Measurements from ENCODE around the gene MEGF6.

MEGF6 gene

GRCh38 chr1:3544040-3544977 lies 67.0 kb downstream of the MEGF6 start:
- no peak for DNase-seq (ENCODE audit: low read depth, low spot score)
- no peak overlapping the region for H3K9ac ChIP-seq (ENCODE audit: insufficient read length)
- no peak overlapping the region for H3K27ac ChIP-seq
- no peaks in the 10 kb centered on the region for H3K9me3 ChIP-seq (ENCODE audit: low read depth, low read length)
- H3K4me3 ChIP-seq, result no peak overlapping the region
- TF ChIP-seq EZH2 (IDR thresholded peaks at IDR 0.05) (no peak), POLR2AphosphoS5 (IDR thresholded peaks at IDR 0.05; ENCODE audit: borderline replicate concordance, low read depth, low read length) (no peak), FOXP2 (optimal IDR thresholded peaks at IDR 0.05; ENCODE audit: control extremely low read depth, extremely low read length, insufficient read depth) (no peak)
- H3K36me3 ChIP-seq (ENCODE audit: insufficient read depth, low read length), result no peaks in the 10 kb centered on the region

- H3K27ac ChIP-seq, result no peak overlapping the region
- DNase-seq (ENCODE audit: low read depth, low spot score), result no peak
- H3K9ac ChIP-seq (ENCODE audit: insufficient read length), result no peak overlapping the region
- no peak for TF ChIP-seq EZH2 (IDR thresholded peaks at IDR 0.05)
- TF ChIP-seq FOXP2 (optimal IDR thresholded peaks at IDR 0.05; ENCODE audit: control extremely low read depth, extremely low read length, insufficient read depth), result no peak
- no peak for TF ChIP-seq POLR2AphosphoS5 (IDR thresholded peaks at IDR 0.05; ENCODE audit: borderline replicate concordance, low read depth, low read length)
- no peak overlapping the region for H3K4me3 ChIP-seq
- no peaks in the 10 kb centered on the region for H3K36me3 ChIP-seq (ENCODE audit: insufficient read depth, low read length)
- H3K9me3 ChIP-seq (ENCODE audit: low read depth, low read length), result no peaks in the 10 kb centered on the region
These were observed 68.0 kb downstream of the MEGF6 start for GRCh38 chr1:3543076-3544039.

- no peaks in the 10 kb centered on the region for H3K9me3 ChIP-seq (ENCODE audit: low read depth, low read length)
- no peaks in the 10 kb centered on the region for H3K36me3 ChIP-seq (ENCODE audit: insufficient read depth, low read length)
- no peak overlapping the region for H3K4me3 ChIP-seq
- no peak overlapping the region for H3K27ac ChIP-seq
- TF ChIP-seq EZH2 (IDR thresholded peaks at IDR 0.05) (no peak), FOXP2 (optimal IDR thresholded peaks at IDR 0.05; ENCODE audit: control extremely low read depth, extremely low read length, insufficient read depth) (no peak), POLR2AphosphoS5 (IDR thresholded peaks at IDR 0.05; ENCODE audit: borderline replicate concordance, low read depth, low read length) (no peak)
- H3K9ac ChIP-seq (ENCODE audit: insufficient read length), result no peak overlapping the region
- no peak for DNase-seq (ENCODE audit: low read depth, low spot score)
These were observed 68.6 kb downstream of the MEGF6 start for GRCh38 chr1:3542676-3543075.

DNA sequence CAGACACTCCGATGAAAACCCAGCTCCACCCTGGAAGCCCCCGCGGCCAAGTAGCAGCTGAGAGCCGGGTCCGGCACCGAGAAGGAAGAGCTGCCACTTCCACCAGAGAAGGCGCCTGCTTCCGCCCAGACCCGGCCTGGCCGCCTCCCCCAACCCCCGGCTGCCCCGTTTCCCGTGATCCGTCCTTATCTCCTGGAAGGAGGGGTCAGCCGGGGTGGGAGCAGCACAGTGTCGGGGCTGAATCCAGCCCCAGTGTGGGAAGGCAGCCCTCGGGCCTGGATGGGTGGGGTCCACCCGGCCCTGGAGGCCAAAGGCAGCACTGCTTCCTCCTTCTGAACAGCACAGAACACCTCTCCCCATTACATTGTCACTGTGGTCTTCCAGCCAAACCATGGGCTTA lies 69.4 kb downstream of the MEGF6 start:
- no peaks in the 10 kb centered on the region for H3K9me3 ChIP-seq (ENCODE audit: low read depth, low read length)
- no peak for TF ChIP-seq POLR2AphosphoS5 (IDR thresholded peaks at IDR 0.05; ENCODE audit: borderline replicate concordance, low read depth, low read length)
- no peak for TF ChIP-seq EZH2 (IDR thresholded peaks at IDR 0.05)
- no peak for TF ChIP-seq FOXP2 (optimal IDR thresholded peaks at IDR 0.05; ENCODE audit: control extremely low read depth, extremely low read length, insufficient read depth)
- no peaks in the 10 kb centered on the region for H3K36me3 ChIP-seq (ENCODE audit: insufficient read depth, low read length)
- no peak for DNase-seq (ENCODE audit: low read depth, low spot score)
- H3K27ac ChIP-seq, result no peak overlapping the region
- no peak overlapping the region for H3K9ac ChIP-seq (ENCODE audit: insufficient read length)
- no peak overlapping the region for H3K4me3 ChIP-seq

- Histone ChIP-seq H3K9me3 (ENCODE audit: low read depth, low read length) (no peaks in the 10 kb centered on the region), H3K36me3 (ENCODE audit: insufficient read depth, low read length) (no peaks in the 10 kb centered on the region), H3K9ac (ENCODE audit: insufficient read length) (no peak overlapping the region), H3K27ac (no peak overlapping the region), H3K4me3 (no peak overlapping the region)
- no peak for DNase-seq (ENCODE audit: low read depth, low spot score)
- TF ChIP-seq EZH2 (IDR thresholded peaks at IDR 0.05), result no peak
- no peak for TF ChIP-seq POLR2AphosphoS5 (IDR thresholded peaks at IDR 0.05; ENCODE audit: borderline replicate concordance, low read depth, low read length)
These were observed 69.8 kb downstream of the MEGF6 start for GRCh38 chr1:3541465-3541864.

- Histone ChIP-seq H3K36me3 (ENCODE audit: insufficient read depth, low read length) (no peaks in the 10 kb centered on the region), H3K27ac (no peak overlapping the region), H3K9me3 (ENCODE audit: low read depth, low read length) (no peaks in the 10 kb centered on the region), H3K9ac (ENCODE audit: insufficient read length) (no peak overlapping the region), H3K4me3 (no peak overlapping the region)
- TF ChIP-seq EZH2 (IDR thresholded peaks at IDR 0.05) (no peak), FOXP2 (optimal IDR thresholded peaks at IDR 0.05; ENCODE audit: control extremely low read depth, extremely low read length, insufficient read depth) (no peak), POLR2AphosphoS5 (IDR thresholded peaks at IDR 0.05; ENCODE audit: borderline replicate concordance, low read depth, low read length) (no peak)
- DNase-seq (ENCODE audit: low read depth, low spot score), result no peak
These were observed 70.4 kb downstream of the MEGF6 start for GRCh38 chr1:3540876-3541275.

DNA sequence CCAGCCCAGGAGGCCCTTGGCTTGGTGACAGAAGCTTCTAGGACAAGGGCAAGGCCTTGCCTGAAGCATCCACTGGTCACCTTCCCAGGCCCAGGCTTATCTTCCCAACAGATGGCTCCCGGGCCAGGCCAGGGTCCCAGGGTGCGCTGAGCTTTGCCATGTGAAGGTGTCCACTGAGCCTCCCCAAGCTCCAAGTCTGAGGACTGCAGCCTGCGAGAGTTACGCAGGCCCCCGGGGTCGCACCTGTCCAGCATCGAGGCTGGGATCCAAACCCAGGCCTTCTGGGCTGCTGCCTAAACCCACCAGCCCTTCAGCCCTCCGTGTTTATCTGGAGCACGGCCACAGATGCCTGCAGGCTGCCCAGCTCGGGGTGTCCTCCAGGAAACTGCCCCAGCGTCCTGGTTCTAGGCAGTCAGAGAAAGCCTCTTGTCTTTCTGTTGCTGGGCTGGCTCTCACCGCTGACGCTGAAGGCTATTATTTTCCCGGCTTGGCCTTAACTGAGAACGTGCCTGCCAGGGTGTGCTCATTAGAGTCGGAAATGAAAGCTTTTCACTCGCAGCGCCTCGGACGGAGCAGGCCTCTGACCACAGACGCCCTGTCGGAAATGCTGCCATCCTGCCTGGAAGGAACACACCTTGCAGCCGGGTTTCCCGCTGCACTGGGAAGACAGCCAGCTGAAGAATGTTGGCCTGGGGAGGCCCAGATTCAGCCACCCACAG lies 71.4 kb downstream of the MEGF6 start:
- no peak overlapping the region for H3K4me3 ChIP-seq
- no peaks in the 10 kb centered on the region for H3K9me3 ChIP-seq (ENCODE audit: low read depth, low read length)
- no peak for TF ChIP-seq EZH2 (IDR thresholded peaks at IDR 0.05)
- TF ChIP-seq POLR2AphosphoS5 (IDR thresholded peaks at IDR 0.05; ENCODE audit: borderline replicate concordance, low read depth, low read length), result no peak
- no peak for TF ChIP-seq FOXP2 (optimal IDR thresholded peaks at IDR 0.05; ENCODE audit: control extremely low read depth, extremely low read length, insufficient read depth)
- H3K36me3 ChIP-seq (ENCODE audit: insufficient read depth, low read length), result no peaks in the 10 kb centered on the region
- H3K9ac ChIP-seq (ENCODE audit: insufficient read length), result no peak overlapping the region
- no peak overlapping the region for H3K27ac ChIP-seq
- DNase-seq (ENCODE audit: low read depth, low spot score), result no peak
